H1 (cell line): ENCODE data around the gene DYSF. TPM values are rescaled to one million over a fixed set of nuclear protein-coding genes. Genes with fewer than 3 reads are reported as not detected.

Source experiments
- CTCF ChIA-PET: fragments of 300-600 bp; sonication (Branson Sonifier 250); formaldehyde crosslinking; loops from one replicate; lab custom pipeline; 2021; ENCODE audit not compliant: partially characterized antibody; lab: Charles Lee
- POLR2A ChIA-PET: fragments of 300-600 bp; sonication (Branson Sonifier 250); formaldehyde crosslinking; loops from one replicate; lab custom pipeline; 2021; ENCODE audit warnings: inconsistent platforms; ENCODE audit not compliant: partially characterized antibody; lab: Charles Lee
- DNase-seq, 2 experiments: peaks; one replicate each; pipeline versions ENCODE4 v3.0.0 to v3.0.0-alpha.2; 2010 to 2022; ENCODE audit warnings: low spot score in 2 of 2, low read depth in 1 of 2, mixed read lengths in 1 of 2
- FAIRE-seq: peaks from 2 replicates; lab custom pipeline; 2011; peaks lifted over from hg19 to GRCh38; lab: Jason Lieb, UNC
- H2AFZ ChIP-seq: 2 replicates; pipeline ENCODE4 v1.8.1; 2012; ENCODE audit warnings: low read length, inconsistent platforms
- H2AK5ac ChIP-seq: 2 replicates; pipeline ENCODE4 v1.6.1; 2013; ENCODE audit warnings: low read depth, low read length
- H2BK120ac ChIP-seq: replicated peaks from 2 replicates; pipeline ENCODE3; 2013; ENCODE audit warnings: low read depth, low read length, inconsistent platforms
- H2BK12ac ChIP-seq: 2 replicates; pipeline ENCODE4 v1.6.1; 2013; ENCODE audit warnings: low read depth, low read length
- H2BK15ac ChIP-seq: 2 replicates; pipeline ENCODE4 v1.6.1; 2013; ENCODE audit warnings: low read length
- H2BK20ac ChIP-seq: 2 replicates; pipeline ENCODE4 v1.6.1; 2013; ENCODE audit warnings: low read length
- H2BK5ac ChIP-seq: 2 replicates; pipeline ENCODE4 v1.6.1; 2013; ENCODE audit warnings: low read depth, low read length
- H3K14ac ChIP-seq: 2 replicates; pipeline ENCODE4 v1.6.1; 2013; ENCODE audit warnings: inconsistent platforms; ENCODE audit not compliant: insufficient read length
- H3K18ac ChIP-seq: 2 replicates; pipeline ENCODE4 v1.6.1; 2013; ENCODE audit warnings: low read length; ENCODE audit errors: extremely low read depth
- H3K23ac ChIP-seq: 2 replicates; pipeline ENCODE4 v1.6.1; 2013; ENCODE audit warnings: inconsistent platforms; ENCODE audit not compliant: insufficient read length
- H3K23me2 ChIP-seq: 2 replicates; pipeline ENCODE4 v1.6.1; 2013; ENCODE audit warnings: low read depth, low read length
- H3K27ac ChIP-seq: 2 replicates; pipeline ENCODE4 v1.6.1; 2011; ENCODE audit warnings: low read depth, low read length, inconsistent platforms
- H3K27me3 ChIP-seq, 4 experiments: replicated peaks in 1 of 4; 1 replicate in 1 of 4; 2 replicates in 3 of 4; pipeline versions ENCODE4 v1.6.1 to v1.8.1; 2011 to 2013; ENCODE audit warnings: low read length in 3 of 4, mild to moderate bottlenecking in 3 of 4, inconsistent platforms in 2 of 4, mixed read lengths in 2 of 4, moderate library complexity in 1 of 4; ENCODE audit not compliant: control insufficient read depth in 3 of 4, insufficient read depth in 3 of 4; ENCODE audit errors: extremely low read depth in 1 of 4
- H3K36me3 ChIP-seq, 4 experiments: 2 replicates each; pipeline versions ENCODE4 v1.6.1 to v1.8.1; 2011 to 2013; ENCODE audit warnings: mild to moderate bottlenecking in 4 of 4, low read length in 3 of 4, moderate library complexity in 2 of 4, control low read depth in 1 of 4, inconsistent platforms in 1 of 4; ENCODE audit not compliant: insufficient read depth in 4 of 4, control insufficient read depth in 2 of 4
- H3K4ac ChIP-seq: replicated peaks from 2 replicates; pipeline ENCODE3; 2013; ENCODE audit warnings: low read length, low read depth, mixed read lengths, inconsistent platforms; ENCODE audit not compliant: insufficient read length
- H3K4me1 ChIP-seq, 4 experiments: replicated peaks in 1 of 4; 1 replicate in 1 of 4; 2 replicates in 3 of 4; pipeline versions ENCODE4 v1.6.1 to v1.8.1; 2011 to 2013; ENCODE audit warnings: low read length in 3 of 4, inconsistent platforms in 2 of 4, mixed read lengths in 1 of 4; ENCODE audit not compliant: insufficient read depth in 4 of 4, control insufficient read depth in 3 of 4
- H3K4me2 ChIP-seq, 2 experiments: 2 replicates each; pipeline versions ENCODE4 v1.6.1 to v1.8.1; 2011 to 2013; ENCODE audit warnings: low read depth in 2 of 2, low read length in 2 of 2, control low read depth in 1 of 2, inconsistent platforms in 1 of 2, mild to moderate bottlenecking in 1 of 2; ENCODE audit not compliant: insufficient read depth in 1 of 2
- H3K4me3 ChIP-seq, 4 experiments: fragments of 200-600, 300-600 bp in 1 of 4; sonication (generic), shearing (Covaris generic), sonication (Bioruptor Twin) in 1 of 4; 2 replicates each; pipeline versions ENCODE4 v1.5.1 to v1.8.1; 2011 to 2016; ENCODE audit warnings: low read length in 4 of 4, low read depth in 3 of 4, control low read depth in 2 of 4, inconsistent platforms in 2 of 4, mild to moderate bottlenecking in 2 of 4, mixed read lengths in 1 of 4, moderate library complexity in 1 of 4; ENCODE audit not compliant: insufficient read depth in 2 of 4; ENCODE audit errors: extremely low read depth in 1 of 4
- H3K56ac ChIP-seq: replicated peaks from 2 replicates; pipeline ENCODE3; 2013; ENCODE audit warnings: low read depth, mild to moderate bottlenecking, mixed read lengths, low read length, inconsistent platforms; ENCODE audit not compliant: insufficient read length
- H3K79me1 ChIP-seq: 2 replicates; pipeline ENCODE4 v1.6.1; 2013; ENCODE audit warnings: low read depth, low read length, control low read depth
- H3K79me2 ChIP-seq, 2 experiments: 2 replicates each; pipeline versions ENCODE4 v1.6.1 to v1.8.1; 2012 to 2013; ENCODE audit warnings: low read length in 2 of 2, mild to moderate bottlenecking in 2 of 2, inconsistent platforms in 1 of 2; ENCODE audit not compliant: insufficient read depth in 2 of 2, control insufficient read depth in 1 of 2
- H3K9ac ChIP-seq, 4 experiments: replicated peaks in 1 of 4; 1 replicate in 1 of 4; 2 replicates in 3 of 4; pipeline versions ENCODE4 v1.6.1 to v1.8.1; 2011 to 2013; ENCODE audit warnings: low read depth in 3 of 4, low read length in 3 of 4, control low read depth in 2 of 4, mild to moderate bottlenecking in 2 of 4, moderate library complexity in 2 of 4, inconsistent platforms in 1 of 4; ENCODE audit errors: extremely low read depth in 1 of 4
- H3K9me3 ChIP-seq, 2 experiments: 2 replicates each; pipeline versions ENCODE4 v1.6.1 to v1.8.1; 2012 to 2013; ENCODE audit warnings: mild to moderate bottlenecking in 2 of 2, moderate library complexity in 2 of 2, control low read depth in 1 of 2, inconsistent platforms in 1 of 2, low read depth in 1 of 2, low read length in 1 of 2, mixed read lengths in 1 of 2; ENCODE audit not compliant: insufficient read depth in 2 of 2
- H4K20me1 ChIP-seq, 2 experiments: replicated peaks in 1 of 2; 2 replicates each; pipeline versions ENCODE3 to v1.8.1; 2011 to 2013; ENCODE audit warnings: inconsistent platforms in 2 of 2, low read length in 2 of 2, mild to moderate bottlenecking in 1 of 2; ENCODE audit not compliant: insufficient read depth in 2 of 2, control insufficient read depth in 1 of 2
- H4K5ac ChIP-seq: 2 replicates; pipeline ENCODE4 v1.6.1; 2013; ENCODE audit warnings: low read length, low read depth, mixed read lengths, inconsistent platforms; ENCODE audit not compliant: insufficient read length
- H4K8ac ChIP-seq: 2 replicates; pipeline ENCODE4 v1.8.0; 2013; ENCODE audit warnings: mild to moderate bottlenecking, moderate library complexity, low read length, inconsistent platforms; ENCODE audit not compliant: insufficient read depth; ENCODE audit errors: extremely low read depth
- H4K91ac ChIP-seq: replicated peaks from 2 replicates; pipeline ENCODE3; 2013; ENCODE audit warnings: low read length, mixed read lengths, inconsistent platforms; ENCODE audit not compliant: insufficient read length
- BACH1 ChIP-seq: IDR thresholded peaks from 2 replicates; pipeline ENCODE4 v1.6.1; 2012; ENCODE audit warnings: low read length, improper control_type of control experiment
- BRCA1 ChIP-seq: IDR thresholded peaks from 2 replicates; pipeline ENCODE4 v1.6.1; 2012; ENCODE audit warnings: low read depth, low read length, improper control_type of control experiment
- CTBP2 ChIP-seq: IDR thresholded peaks from 2 replicates; pipeline ENCODE4 v1.7.0; 2011; ENCODE audit warnings: borderline replicate concordance, mild to moderate bottlenecking, moderate library complexity, mixed read lengths, low read length; ENCODE audit not compliant: insufficient read depth, insufficient read length
- EP300 ChIP-seq, 2 experiments: IDR thresholded peaks; 1 replicate in 1 of 2; 2 replicates in 1 of 2; pipeline ENCODE4 v1.6.1; 2011 to 2012; ENCODE audit warnings: low read depth in 2 of 2, low read length in 2 of 2, mild to moderate bottlenecking in 2 of 2, borderline replicate concordance in 1 of 2, inconsistent platforms in 1 of 2, moderate library complexity in 1 of 2
- FOSL1 ChIP-seq: IDR thresholded peaks from 2 replicates; pipeline ENCODE4 v1.6.1; 2011; ENCODE audit warnings: mild to moderate bottlenecking, low read depth, low read length, moderate library complexity; ENCODE audit not compliant: insufficient read depth
- GTF2F1 ChIP-seq: IDR thresholded peaks from 2 replicates; pipeline ENCODE4 v1.6.1; 2012; ENCODE audit warnings: low read depth, low read length, improper control_type of control experiment, borderline replicate concordance
- RFX5 ChIP-seq: IDR thresholded peaks from 2 replicates; pipeline ENCODE4 v1.6.1; 2011; ENCODE audit warnings: low read depth, low read length, improper control_type of control experiment, borderline replicate concordance
- SP1 ChIP-seq: IDR thresholded peaks from 2 replicates; pipeline ENCODE4 v1.6.1; 2011; ENCODE audit warnings: low read depth, low read length
- SP2 ChIP-seq: IDR thresholded peaks from 2 replicates; pipeline ENCODE4 v1.6.1; 2012; ENCODE audit warnings: mild to moderate bottlenecking, low read length, inconsistent platforms
- TAF1 ChIP-seq: IDR thresholded peaks from 2 replicates; pipeline ENCODE4 v1.6.1; 2011; ENCODE audit warnings: mild to moderate bottlenecking, low read depth, low read length
- TEAD4 ChIP-seq: IDR thresholded peaks from 2 replicates; pipeline ENCODE4 v1.6.1; 2012; ENCODE audit warnings: low read depth, low read length, inconsistent platforms, mixed read lengths
- YY1 ChIP-seq: IDR thresholded peaks from 2 replicates; pipeline ENCODE4 v1.6.1; 2011; ENCODE audit warnings: low read depth, mild to moderate bottlenecking, low read length
- WGBS, 2 experiments: shearing (Covaris generic) in 1 of 2; methylation state at CpG; one replicate each; pipeline versions ENCODE4 v1.1.6 to v1.1.7; 2013 to 2015; ENCODE audit warnings: low lambda C conversion rate in 2 of 2, mixed read lengths in 2 of 2, inconsistent platforms in 1 of 2, low coverage in 1 of 2, missing lambda C conversion rate in 1 of 2; ENCODE audit not compliant: insufficient replicate concordance in 2 of 2, insufficient coverage in 1 of 2, insufficient read length in 1 of 2; ENCODE audit errors: extremely low coverage in 1 of 2, missing lambda C conversion rate in 1 of 2; 5-methylcytosine and 5-hydroxymethylcytosine counted together
- polyA plus RNA-seq, 7 experiments: library from polyadenylated mRNA; depleted of rRNA in 3 of 7; stranded (reverse) in 5 of 7; unstranded in 2 of 7; fragments of >200 nt in 5 of 7; fragments of 200-250 nt in 2 of 7; gene quantifications; 1 replicate in 5 of 7; 2 replicates in 1 of 7; 4 replicates in 1 of 7; pipeline versions ENCODE4 v1.2.1 to v1.2.3, GENCODE V29; 2011 to 2013; ENCODE audit warnings: missing spikeins in 2 of 7, mixed read lengths in 2 of 7
- total RNA-seq: library from RNA; stranded (reverse); fragmentation: NEBNext Ultra II Directional; extraction: Animal tissue kit (Norgen Biotek cat#: 25700); gene quantifications from 2 replicates; pipeline ENCODE4 v1.2.1, GENCODE V29; 2021

The DYSF gene
- total and polyA plus RNA-seq, 2 of the 8 experiments (the other 6 are each of a cell fraction or from before 2014, with no cell fraction given) = 5.8 to 7.1 TPM

DNA sequence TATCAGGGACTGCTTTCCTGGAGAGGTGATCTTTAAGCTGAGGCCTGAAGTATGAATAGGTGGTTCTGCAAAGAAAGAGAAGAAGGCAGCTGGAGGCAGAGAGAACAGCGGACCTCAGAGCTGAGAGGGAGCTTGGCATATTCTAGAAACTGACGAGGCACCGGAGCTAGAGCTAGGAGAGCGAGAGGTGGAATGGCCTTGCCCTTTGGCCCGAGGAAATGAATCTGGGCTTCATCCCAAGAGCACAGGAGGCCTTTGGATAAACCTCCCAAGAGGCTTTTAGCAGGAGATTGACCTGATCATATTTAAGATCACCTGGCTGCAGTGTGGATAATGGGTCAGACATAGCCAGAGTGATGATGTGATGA lies 7.9 kb downstream of the DYSF start:
- Histone ChIP-seq H2AK5ac (no peak overlapping the region), H2BK12ac (no peak overlapping the region), H4K8ac (no peak overlapping the region), H3K79me1 (no peaks in the 10 kb centered on the region), H4K20me1 (peaks cover 11% of the 10 kb centered on the region in 2 experiments), H3K9me3 (no peaks in the 10 kb centered on the region), H3K4me2 (peak overlapping the region; percentile 44 to 60; a peak in 3 of 4 replicates), H3K4me3 (no peak overlapping the region), H4K91ac (no peak overlapping the region), H3K79me2 (no peaks in the 10 kb centered on the region), H2AFZ (no peak overlapping the region), H3K4me1 (peaks cover 6 to 27% (median 12%) of the 10 kb centered on the region in 4 experiments), H3K23me2 (peaks cover 7% of the 10 kb centered on the region; the same call in 1 of the 2 replicates), H3K18ac (no peak overlapping the region), H2BK15ac (peak overlapping the region; percentile 38; the same call in 1 of the 2 replicates), H3K14ac (no peak overlapping the region), H4K5ac (no peak overlapping the region), H2BK120ac (no peak overlapping the region), H3K56ac (no peak overlapping the region), H3K27ac (no peak overlapping the region)
- CTCF ChIA-PET = interaction anchor here (0.7 to 11.9 kb wide), 21 partner anchors 8 to 317 kb away, joined by 3 to 238 read pairs (median 5); partner anchors contain the start of gene DYSF
- DNase-seq = no peak
- WGBS, 2 experiments = 59% methylated on average over 5 of the region's 5 CpGs; no CpG with 5 or more reads in 1 of the 2 experiments
- TF ChIP-seq SP2 (no peak), TEAD4 (no peak), FOSL1 (no peak), BRCA1 (no peak), GTF2F1 (no peak), SP1 (no peak), RFX5 (no peak), EP300 (IDR thresholded peaks at IDR 0.05; ENCODE audit: borderline replicate concordance in 1 of 2, low read depth in 2 of 2, low read length in 2 of 2) (no peak), CTBP2 (no peak), BACH1 (no peak), YY1 (no peak), TAF1 (no peak)
- TF ChIP-seq, all 59 proteins: peak for 0
- Histone ChIP-seq H3K4ac (no peak overlapping the region), H2BK5ac (no peak overlapping the region), H3K23ac (no peak overlapping the region), H3K9ac (no peak overlapping the region), H2BK20ac (no peak overlapping the region), H3K27me3 (peaks cover 29 to 72% (median 63%) of the 10 kb centered on the region in 4 experiments), H3K36me3 (no peaks in the 10 kb centered on the region)
- FAIRE-seq = no peak
- POLR2A ChIA-PET = interaction anchor here (1.0 to 1.1 kb wide), 2 partner anchors 20 to 129 kb away, joined by 3 to 4 read pairs; no protein-coding TSS in a partner anchor
